Measurements from ENCODE around the gene NIPSNAP3A.
A peak's percentile ranks its signal among the peaks of the same experiment; 100 is the strongest.

Gene NIPSNAP3A

GRCh38 chr9:104808035-104808614, 60.6 kb downstream of the NIPSNAP3A start:
- peak; percentile 54 for DNase-seq (ENCODE audit: low spot score)
